GM20000 (cell line): ENCODE results near the gene INSYN2B.

ENCODE experiments used
- DNase-seq: peaks from one replicate; pipeline ENCODE4 v3.0.0; 2012; ENCODE audit warnings: low spot score
- TF ChIP-seq, protein P1 (sequence below): IDR thresholded peaks from 2 replicates; pipeline ENCODE4 v1.5.1; 2012; ENCODE audit warnings: mild to moderate bottlenecking, control low read depth; ENCODE audit errors: extremely low read depth, missing control alignments

Gene INSYN2B

DNA sequence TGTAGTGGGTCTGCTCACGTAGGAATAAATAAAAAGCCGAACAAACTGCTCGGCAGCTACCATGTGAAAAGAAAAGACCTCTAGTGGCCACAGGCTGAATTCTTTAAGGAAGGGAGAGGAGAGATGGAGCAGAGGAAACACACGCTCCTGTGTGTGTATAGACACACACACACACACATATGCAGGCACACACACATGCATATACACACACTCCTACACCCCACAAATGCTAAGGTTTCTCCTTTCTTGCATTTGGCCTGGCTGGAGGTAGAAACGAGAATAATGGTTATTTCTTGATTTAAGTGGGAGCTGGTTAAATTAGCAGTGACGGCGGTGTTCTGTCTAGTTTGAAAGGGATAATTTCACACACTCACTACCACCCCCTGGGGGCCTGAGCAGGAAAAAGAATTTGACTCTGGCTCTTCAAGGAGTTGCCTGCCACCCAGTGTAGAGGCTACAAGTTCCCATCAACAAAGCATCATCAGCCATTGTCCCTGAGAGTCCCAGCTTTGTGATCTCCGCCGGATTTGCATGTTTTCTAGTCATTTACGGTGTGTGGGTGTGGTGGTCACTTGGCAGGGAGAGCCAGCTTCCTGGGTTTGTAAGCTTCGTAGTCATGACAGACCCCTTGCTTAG, at the start of gene INSYN2B:
Gene INSYN2B, minus strand, starts transcription at position 78 of the 636 bp plus-strand sequence. CDS start 96,597 bp downstream, outside the sequence.
- TF ChIP-seq, protein P1, sequence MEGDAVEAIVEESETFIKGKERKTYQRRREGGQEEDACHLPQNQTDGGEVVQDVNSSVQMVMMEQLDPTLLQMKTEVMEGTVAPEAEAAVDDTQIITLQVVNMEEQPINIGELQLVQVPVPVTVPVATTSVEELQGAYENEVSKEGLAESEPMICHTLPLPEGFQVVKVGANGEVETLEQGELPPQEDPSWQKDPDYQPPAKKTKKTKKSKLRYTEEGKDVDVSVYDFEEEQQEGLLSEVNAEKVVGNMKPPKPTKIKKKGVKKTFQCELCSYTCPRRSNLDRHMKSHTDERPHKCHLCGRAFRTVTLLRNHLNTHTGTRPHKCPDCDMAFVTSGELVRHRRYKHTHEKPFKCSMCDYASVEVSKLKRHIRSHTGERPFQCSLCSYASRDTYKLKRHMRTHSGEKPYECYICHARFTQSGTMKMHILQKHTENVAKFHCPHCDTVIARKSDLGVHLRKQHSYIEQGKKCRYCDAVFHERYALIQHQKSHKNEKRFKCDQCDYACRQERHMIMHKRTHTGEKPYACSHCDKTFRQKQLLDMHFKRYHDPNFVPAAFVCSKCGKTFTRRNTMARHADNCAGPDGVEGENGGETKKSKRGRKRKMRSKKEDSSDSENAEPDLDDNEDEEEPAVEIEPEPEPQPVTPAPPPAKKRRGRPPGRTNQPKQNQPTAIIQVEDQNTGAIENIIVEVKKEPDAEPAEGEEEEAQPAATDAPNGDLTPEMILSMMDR: peak; percentile 18
- DNase-seq: peak; percentile 36

DNA sequence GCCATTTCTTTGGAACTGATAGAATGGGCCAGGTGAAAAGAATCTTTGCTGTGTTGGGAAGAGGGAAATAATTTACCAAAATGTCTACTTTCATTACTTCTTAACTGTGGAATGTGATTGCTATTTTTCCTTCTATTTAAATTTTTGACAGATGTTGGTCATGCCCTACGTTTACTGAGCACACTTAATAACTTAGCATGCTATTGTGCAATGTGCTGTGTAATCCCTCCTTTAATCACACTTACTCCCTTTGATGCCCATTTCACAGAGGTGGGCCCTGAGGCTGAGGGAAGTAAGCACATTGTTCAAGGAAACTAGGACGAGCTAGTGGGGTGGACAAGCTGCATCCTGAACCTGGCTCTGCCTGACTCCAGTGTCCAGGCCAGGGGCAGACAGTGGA, 47.8 kb upstream of the INSYN2B start:
- TF ChIP-seq, protein P1: no peak

DNA sequence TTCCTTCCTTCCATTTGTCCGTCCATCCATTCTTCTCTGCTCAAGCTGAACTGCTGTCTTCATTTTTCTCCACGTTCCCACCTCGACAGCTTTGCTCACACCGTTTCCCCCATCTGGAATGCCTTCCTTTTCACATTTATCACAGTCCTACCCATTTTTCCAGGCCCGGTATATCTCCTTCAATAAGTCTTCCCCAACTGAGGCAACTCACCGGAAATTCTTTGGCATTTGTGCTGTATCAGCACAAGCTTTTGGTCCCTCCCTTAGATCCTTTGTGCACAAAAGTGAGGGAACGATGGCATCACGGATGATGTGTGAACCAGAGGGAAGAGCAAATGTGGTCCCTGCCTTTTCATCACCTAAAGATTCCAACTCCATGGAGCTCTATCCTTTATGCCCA, 45.6 kb upstream of the INSYN2B start:
- TF ChIP-seq, protein P1: no peak
- DNase-seq: no peak

More for the DNA sequence above, 47.8 kb upstream of the INSYN2B start:
- DNase-seq: no peak

DNA sequence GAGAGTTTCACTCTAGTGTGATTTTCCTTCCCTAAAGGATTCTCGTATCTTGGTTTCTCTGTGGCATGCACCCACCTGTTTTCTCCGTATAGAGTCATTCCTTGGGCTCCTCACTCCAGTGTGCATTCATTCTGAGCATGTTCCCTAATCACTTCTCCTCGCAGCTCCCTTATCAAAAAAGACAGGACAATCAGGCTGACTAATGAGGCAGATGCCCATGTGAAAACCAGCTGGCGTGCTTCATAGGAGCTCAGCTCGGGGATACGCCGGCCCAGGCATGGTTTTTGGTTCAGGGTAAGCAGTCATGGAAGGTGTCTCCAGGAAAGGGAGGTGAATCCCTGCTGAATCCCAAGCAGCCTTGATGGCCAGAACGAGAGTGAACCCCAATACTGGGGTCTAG, 41.2 kb upstream of the INSYN2B start:
- DNase-seq: no peak
- TF ChIP-seq, protein P1: no peak

DNA sequence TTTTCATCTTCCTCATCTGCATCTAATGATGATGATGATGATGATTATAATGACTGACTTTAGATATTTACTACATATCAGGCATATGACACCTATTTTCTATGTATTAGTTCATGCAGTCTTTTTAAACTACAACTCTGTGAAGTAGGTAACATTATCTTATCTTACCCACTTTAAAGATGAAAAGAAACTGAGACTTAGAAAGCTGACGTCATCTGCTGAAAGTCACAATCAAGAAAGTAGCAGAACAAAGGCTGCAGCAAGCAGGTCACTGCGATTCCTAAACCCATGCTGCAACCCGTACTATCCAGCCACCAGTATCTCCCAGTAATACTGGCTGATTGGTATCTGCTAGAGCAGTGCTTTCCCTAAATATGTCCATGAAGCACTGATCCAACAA, 40.1 kb upstream of the INSYN2B start:
- TF ChIP-seq, protein P1: no peak
- DNase-seq: no peak

DNA sequence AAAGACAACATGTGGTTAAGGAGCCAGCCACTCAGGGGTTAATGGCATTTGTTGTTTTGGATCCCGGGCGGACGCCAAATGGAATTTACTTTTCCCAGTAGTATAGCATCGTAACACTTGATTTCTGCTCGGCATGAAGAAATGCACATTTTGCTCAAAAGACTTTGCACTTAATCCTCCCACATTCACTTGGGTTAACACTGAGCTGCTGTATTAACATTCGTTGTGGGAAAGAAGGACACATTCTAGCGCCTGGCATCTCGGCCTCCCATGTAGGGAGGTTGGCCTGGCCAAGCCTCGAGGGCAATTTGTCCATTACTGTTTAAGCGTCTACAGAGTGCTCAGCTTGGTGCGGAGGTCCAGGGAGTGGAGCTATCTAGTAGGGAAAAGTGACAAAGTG, 32.3 kb upstream of the INSYN2B start:
- DNase-seq: no peak
- TF ChIP-seq, protein P1: no peak

DNA sequence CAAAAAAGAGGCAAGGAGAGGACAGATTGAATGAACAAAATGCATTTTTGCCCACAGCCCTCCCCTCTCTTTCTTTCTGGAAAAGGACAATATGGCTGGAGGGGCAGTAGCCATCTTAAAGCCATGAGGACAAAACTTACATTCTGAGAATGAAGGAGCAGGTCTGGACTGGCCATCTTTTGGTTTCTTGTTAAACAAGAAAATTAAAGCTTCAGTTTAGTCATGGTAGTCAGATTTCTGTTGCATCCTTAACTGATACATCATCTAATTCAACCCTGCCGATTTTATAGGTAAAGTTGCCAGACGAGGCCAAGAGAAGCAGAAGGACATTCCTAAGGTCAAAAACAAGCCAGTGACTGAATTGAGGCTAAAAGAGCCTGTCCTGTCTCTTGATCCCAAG, 31.5 kb upstream of the INSYN2B start:
- TF ChIP-seq, protein P1: no peak
- no peak for DNase-seq
